HG03378 (cell line): ENCODE results near the gene NUP153.

Experiments used
- ATAC-seq: cut with Tn5 transposase; IDR thresholded peaks from one replicate; pipeline ENCODE4 v1.9.1; 2021; ENCODE audit warnings: mild to moderate bottlenecking, moderate library complexity; ENCODE audit not compliant: unreplicated experiment

NUP153 gene

DNA sequence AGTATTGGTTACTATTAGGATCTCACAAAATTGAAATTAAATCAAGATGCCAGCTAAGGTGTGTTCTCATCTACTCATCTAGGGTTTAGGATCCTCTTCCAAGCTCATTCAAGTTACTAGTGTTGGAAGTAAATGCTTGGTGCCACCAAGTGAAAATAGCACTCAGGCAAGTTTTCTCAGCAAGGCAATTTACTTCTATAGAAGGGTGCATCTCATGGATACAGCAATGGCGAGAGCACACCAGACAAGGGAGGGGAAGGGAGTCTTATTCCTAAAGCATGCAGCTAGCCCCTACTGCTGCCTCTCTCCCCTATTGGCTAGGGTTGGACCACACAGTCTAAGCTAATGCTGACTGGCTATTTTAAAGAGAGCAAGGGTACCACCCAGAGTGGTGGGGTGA lies 129.7 kb downstream of the NUP153 start:
- ATAC-seq = no peak

- ATAC-seq = no peak
Measured at GRCh38 chr6:17574866-17575560, 131.7 kb downstream of the NUP153 start.

GRCh38 chr6:17565399-17565798 lies 141.3 kb downstream of the NUP153 start:
- no peak for ATAC-seq
